DOHH2 (cell line): Measurements from ENCODE around the gene MBTPS1.

Experiments used
- CTCF ChIP-seq: fragments of 200-600 bp; sonication (generic); IDR thresholded peaks from one replicate; pipeline ENCODE4 v1.5.1; 2014; ENCODE audit warnings: antibody characterized with exemption, mild to moderate bottlenecking, low read depth, low read length; ENCODE audit not compliant: poor library complexity, severe bottlenecking
- EZH2phosphoT487 ChIP-seq: fragments of 200-600 bp; sonication (generic); IDR thresholded peaks from 2 replicates; pipeline ENCODE4 v1.6.1; 2017; ENCODE audit warnings: borderline replicate concordance, mild to moderate bottlenecking, antibody characterized with exemption, low read length, moderate library complexity, mixed read lengths

GRCh38 chr16:84007965-84008364 lies 108.8 kb downstream of the MBTPS1 start:
- TF ChIP-seq CTCF: no peak
- TF ChIP-seq EZH2phosphoT487: no peak
